Thymus (tissue), 11 donors: ENCODE data around the gene NBEAL2. TPM values are rescaled to one million over a fixed set of nuclear protein-coding genes. Genes with fewer than 3 reads are reported as not detected.

Source experiments
- DNase-seq, 9 donors: peaks; one replicate each; pipeline ENCODE4 v3.0.0-alpha.2; 2013; ENCODE audit warnings: low spot score in 9 of 9, low read depth in 6 of 9, missing footprints in 1 of 9
- H3K27ac ChIP-seq, 2 donors: one replicate each; pipeline ENCODE4 v1.5.1; 2013; ENCODE audit warnings: control low read depth in 1 of 2, low read depth in 1 of 2, low read length in 1 of 2, mild to moderate bottlenecking in 1 of 2, moderate library complexity in 1 of 2
- H3K27me3 ChIP-seq, 2 donors: one replicate each; pipeline ENCODE4 v1.5.1; 2013; ENCODE audit warnings: low read length in 1 of 2; ENCODE audit not compliant: control insufficient read depth in 2 of 2, insufficient read depth in 1 of 2
- H3K36me3 ChIP-seq, 2 donors: one replicate each; pipeline ENCODE4 v1.5.1; 2013; ENCODE audit warnings: low read length in 1 of 2, mild to moderate bottlenecking in 1 of 2, moderate library complexity in 1 of 2; ENCODE audit not compliant: control insufficient read depth in 2 of 2, insufficient read depth in 2 of 2
- H3K4me1 ChIP-seq, 2 donors: one replicate each; pipeline ENCODE4 v1.5.1; 2013; ENCODE audit warnings: low read length in 2 of 2; ENCODE audit not compliant: control insufficient read depth in 2 of 2, insufficient read depth in 2 of 2
- H3K4me3 ChIP-seq, 2 donors: one replicate each; pipeline ENCODE4 v1.5.1; 2013; ENCODE audit warnings: low read length in 2 of 2, control low read depth in 1 of 2, mild to moderate bottlenecking in 1 of 2
- H3K9me3 ChIP-seq, 2 donors: one replicate each; pipeline ENCODE4 v1.5.1; 2013; ENCODE audit warnings: low read length in 1 of 2, mild to moderate bottlenecking in 1 of 2; ENCODE audit not compliant: control insufficient read depth in 2 of 2, insufficient read depth in 1 of 2
- WGBS: extraction: QIAGEN DNeasy Blood & Tissue Kit; methylation state at CpG from one replicate; pipeline ENCODE4 v1.1.7; 2013; 5-methylcytosine and 5-hydroxymethylcytosine counted together
- polyA plus RNA-seq: library from polyadenylated mRNA; stranded (reverse); fragments of 200-250 nt; gene quantifications from one replicate; pipeline ENCODE4 v1.2.3, GENCODE V29; 2013
- total RNA-seq: library from RNA; stranded (reverse); fragments of 120-200 nt; gene quantifications from one replicate; pipeline ENCODE4 v1.2.4, GENCODE V29; 2013
- donor health status: healthy.

The NBEAL2 gene
- total and polyA plus RNA-seq, 2 donors: 15.3 to 83.6 TPM

DNA sequence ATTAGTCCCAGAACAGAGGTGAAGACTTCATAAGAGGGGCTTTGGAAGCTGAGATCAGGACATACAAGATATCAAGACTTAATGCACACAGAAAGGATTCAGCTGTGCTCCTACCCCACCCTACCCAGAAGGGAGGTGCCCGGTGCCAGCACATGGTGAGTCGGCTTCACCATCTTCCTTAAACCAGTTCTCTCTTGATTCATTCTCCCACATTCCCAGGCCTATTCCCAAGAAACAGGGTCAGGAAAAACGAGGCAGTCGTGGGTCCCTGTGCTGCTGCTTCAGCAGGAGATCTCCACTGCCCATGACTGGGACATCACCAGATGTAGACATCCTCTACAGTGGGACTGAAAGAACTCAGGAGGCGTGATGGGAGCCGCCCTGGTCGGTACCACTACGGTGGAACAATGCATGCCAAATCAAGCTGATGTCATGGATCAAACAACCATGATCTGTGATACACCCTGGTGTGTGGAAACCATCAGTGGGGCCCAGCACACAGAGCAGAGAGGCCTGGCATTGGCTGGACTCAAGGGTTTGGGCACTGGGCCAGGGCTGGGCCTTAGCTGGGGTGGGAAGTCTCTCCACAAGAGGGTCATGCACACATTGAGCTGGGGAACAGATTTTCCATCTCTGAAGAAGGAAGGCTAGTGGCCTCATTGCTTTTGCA lies 44.8 kb upstream of the NBEAL2 start:
- no peak for DNase-seq
- WGBS: 93% methylated on average over 8 of the region's 8 CpGs
- Histone ChIP-seq H3K27ac (peak overlapping the region in 1 of 2 donors; percentile 8), H3K4me3 (no peak overlapping the region), H3K36me3 (peaks cover 59 to 70% of the 10 kb centered on the region in 2 donors), H3K4me1 (peaks cover 11 to 52% of the 10 kb centered on the region in 2 donors), H3K9me3 (no peaks in the 10 kb centered on the region), H3K27me3 (no peaks in the 10 kb centered on the region)

- no peak overlapping the region for H3K27ac ChIP-seq
- no peak for DNase-seq
- peaks cover 66 to 77% of the 10 kb centered on the region in 2 donors for H3K36me3 ChIP-seq
These were observed 44.2 kb upstream of the NBEAL2 start for GRCh38 chr3:46935168-46935858.

DNA sequence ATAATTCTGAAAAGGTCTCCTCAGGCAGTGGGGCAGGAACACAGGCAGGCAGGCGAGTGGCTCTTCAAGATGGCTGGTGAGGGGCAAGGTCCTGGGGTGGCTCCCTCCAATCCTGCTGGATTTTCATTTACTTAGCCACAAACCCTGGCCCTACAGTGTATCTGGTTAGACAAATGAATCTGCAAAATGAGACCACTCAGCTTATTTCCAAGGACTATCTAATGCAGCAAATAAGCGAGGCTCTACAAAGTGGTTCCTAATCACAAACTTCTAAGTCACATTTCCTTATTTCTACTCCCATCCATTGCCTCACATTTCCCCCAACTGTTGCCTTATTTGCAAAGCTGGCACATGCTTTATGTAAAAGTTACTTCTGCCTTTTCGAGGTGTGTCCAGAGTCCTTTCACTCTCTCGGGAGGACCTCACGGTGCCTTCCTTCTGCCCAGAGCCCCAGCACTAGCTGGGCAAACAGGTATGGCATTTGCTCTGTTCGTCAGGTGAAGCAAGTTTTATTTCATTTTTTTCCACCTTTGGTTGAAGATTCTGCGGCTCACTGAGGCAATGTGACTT lies 43.4 kb upstream of the NBEAL2 start:
- H3K27ac ChIP-seq: no peak overlapping the region
- no peaks in the 10 kb centered on the region for H3K9me3 ChIP-seq
- H3K27me3 ChIP-seq: no peaks in the 10 kb centered on the region
- peaks cover 71 to 80% of the 10 kb centered on the region in 2 donors for H3K36me3 ChIP-seq
- no peak overlapping the region for H3K4me3 ChIP-seq
- no peak for DNase-seq
- WGBS: 97% methylated on average over 7 of the region's 7 CpGs
- peaks cover 11 to 53% of the 10 kb centered on the region in 2 donors for H3K4me1 ChIP-seq

More at GRCh38 chr3:46935168-46935858, 44.2 kb upstream of the NBEAL2 start:
- 96% methylated on average over 7 of the region's 7 CpGs for WGBS
- no peak overlapping the region for H3K4me3 ChIP-seq
- H3K9me3 ChIP-seq: no peaks in the 10 kb centered on the region
- no peaks in the 10 kb centered on the region for H3K27me3 ChIP-seq
- peaks cover 11 to 56% of the 10 kb centered on the region in 2 donors for H3K4me1 ChIP-seq

GRCh38 chr3:46936733-46937250 lies 42.7 kb upstream of the NBEAL2 start:
- H3K27ac ChIP-seq: no peak overlapping the region
- no peak for DNase-seq

DNA sequence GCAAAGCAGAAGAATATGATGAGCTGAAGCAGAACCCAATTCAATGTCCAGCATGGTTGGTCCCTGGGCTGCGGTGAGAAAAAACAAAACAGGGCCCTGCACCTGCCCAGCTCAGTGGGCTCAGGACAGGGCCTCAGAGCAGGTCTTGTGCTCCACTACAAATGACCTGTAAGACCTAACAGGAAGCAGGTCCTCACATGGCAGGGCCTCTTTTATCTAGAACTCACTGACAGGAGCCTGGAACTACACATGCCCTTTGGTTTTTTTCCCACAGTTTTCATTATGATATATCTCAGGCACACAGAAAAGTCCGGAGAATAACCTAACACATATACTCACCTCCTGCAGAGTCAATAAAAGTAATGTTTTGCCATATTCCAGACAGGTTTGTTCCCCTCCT lies 41.3 kb upstream of the NBEAL2 start:
- 97% methylated on average over 2 of the region's 2 CpGs for WGBS
- Histone ChIP-seq H3K27ac (no peak overlapping the region), H3K27me3 (no peaks in the 10 kb centered on the region), H3K4me1 (peaks cover 3 to 45% of the 10 kb centered on the region in 2 donors), H3K36me3 (peaks cover 70 to 78% of the 10 kb centered on the region in 2 donors), H3K4me3 (no peak overlapping the region), H3K9me3 (no peaks in the 10 kb centered on the region)
- no peak for DNase-seq

More at GRCh38 chr3:46936733-46937250, 42.7 kb upstream of the NBEAL2 start:
- WGBS: over 99% methylated on average over 5 of the region's 5 CpGs
- Histone ChIP-seq H3K36me3 (peaks cover 70 to 77% of the 10 kb centered on the region in 2 donors), H3K4me1 (peaks cover 8 to 48% of the 10 kb centered on the region in 2 donors), H3K9me3 (no peaks in the 10 kb centered on the region), H3K4me3 (no peak overlapping the region), H3K27me3 (no peaks in the 10 kb centered on the region)

DNA sequence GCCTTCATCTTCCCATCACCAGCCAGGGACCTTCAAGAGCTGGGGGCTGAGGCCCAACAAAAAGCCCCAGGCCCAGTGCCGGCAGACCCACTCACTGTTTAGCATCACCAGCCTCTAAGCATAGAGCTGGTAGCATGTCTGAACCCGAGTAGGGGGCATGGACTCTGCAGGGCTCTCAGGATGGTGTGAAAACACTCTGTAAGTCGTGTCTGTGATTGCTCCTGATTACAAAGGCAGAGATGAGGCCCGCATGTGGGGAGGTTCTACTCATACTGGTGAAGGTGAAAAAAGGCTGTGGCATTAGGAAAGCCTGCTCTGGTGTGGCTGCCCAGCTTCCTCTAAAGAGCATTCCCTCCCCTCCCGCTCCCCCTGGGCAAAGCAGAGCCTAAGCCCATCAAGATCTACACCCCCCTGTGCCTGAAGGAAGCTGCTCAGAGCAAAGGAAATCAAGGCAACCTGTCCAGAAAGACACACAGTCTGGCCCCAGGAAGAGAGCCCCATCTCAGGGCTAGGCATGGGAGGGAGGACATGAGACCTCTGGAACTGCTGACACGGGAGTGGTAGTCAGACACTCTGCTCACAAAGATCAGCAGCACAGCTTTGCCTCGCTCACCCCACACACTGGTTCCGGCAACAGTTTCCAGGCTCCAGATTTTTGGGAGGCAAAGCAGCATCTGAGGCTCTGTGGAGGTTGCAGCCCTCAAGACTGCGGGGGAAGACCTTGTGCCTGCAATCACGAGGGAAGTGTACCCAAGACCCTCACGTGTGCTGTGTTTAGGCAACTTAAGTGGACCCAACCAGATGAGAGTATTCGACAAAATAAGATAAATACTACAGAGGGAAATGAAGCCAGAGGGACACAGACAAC lies 39.7 kb upstream of the NBEAL2 start:
- H3K36me3 ChIP-seq: peaks cover 59 to 65% of the 10 kb centered on the region in 2 donors
- H3K4me1 ChIP-seq: peaks cover 0 to 52% of the 10 kb centered on the region in 2 donors
- 90% methylated on average over 12 of the region's 12 CpGs for WGBS
- H3K9me3 ChIP-seq: peaks cover 0 to 5% of the 10 kb centered on the region in 2 donors
- no peak for DNase-seq
- H3K27me3 ChIP-seq: no peaks in the 10 kb centered on the region
- no peak overlapping the region for H3K4me3 ChIP-seq
- H3K27ac ChIP-seq: no peak overlapping the region

DNA sequence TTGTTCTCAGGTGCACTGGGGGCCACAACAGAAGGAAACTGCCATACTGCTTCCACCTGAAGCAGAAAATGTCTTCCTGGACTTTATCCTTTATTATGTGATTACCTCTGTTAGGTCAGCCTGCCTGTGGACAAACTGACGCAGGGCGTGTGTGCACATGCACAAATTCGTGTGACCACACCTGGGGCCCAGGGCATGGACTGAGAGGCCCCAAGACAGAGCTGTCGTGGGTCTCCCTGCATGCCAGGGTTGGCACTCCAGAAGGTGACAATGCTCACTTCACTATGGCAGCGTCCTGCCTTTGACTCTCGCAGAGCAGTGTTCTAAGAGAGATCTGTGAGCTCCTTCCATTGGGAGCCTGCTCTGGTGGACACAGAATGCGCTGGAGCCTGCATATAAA lies 37.4 kb upstream of the NBEAL2 start:
- Histone ChIP-seq H3K9me3 (peaks cover 0 to 5% of the 10 kb centered on the region in 2 donors), H3K36me3 (peaks cover 42 to 57% of the 10 kb centered on the region in 2 donors)
- DNase-seq: no peak

GRCh38 chr3:46942481-46943236 lies 36.8 kb upstream of the NBEAL2 start:
- Histone ChIP-seq H3K27ac (no peak overlapping the region), H3K27me3 (no peaks in the 10 kb centered on the region), H3K36me3 (peaks cover 37 to 52% of the 10 kb centered on the region in 2 donors), H3K4me1 (peaks cover 8 to 70% of the 10 kb centered on the region in 2 donors), H3K9me3 (peaks cover 0 to 5% of the 10 kb centered on the region in 2 donors), H3K4me3 (no peak overlapping the region)
- 96% methylated on average over 12 of the region's 12 CpGs for WGBS
- no peak for DNase-seq

More for the DNA sequence above, 37.4 kb upstream of the NBEAL2 start:
- Histone ChIP-seq H3K27me3 (no peaks in the 10 kb centered on the region), H3K27ac (no peak overlapping the region), H3K4me1 (peaks cover 2 to 64% of the 10 kb centered on the region in 2 donors), H3K4me3 (no peak overlapping the region)
- 98% methylated on average over 7 of the region's 7 CpGs for WGBS
